ENCODE results near the gene SALL3.

The SALL3 gene

DNA sequence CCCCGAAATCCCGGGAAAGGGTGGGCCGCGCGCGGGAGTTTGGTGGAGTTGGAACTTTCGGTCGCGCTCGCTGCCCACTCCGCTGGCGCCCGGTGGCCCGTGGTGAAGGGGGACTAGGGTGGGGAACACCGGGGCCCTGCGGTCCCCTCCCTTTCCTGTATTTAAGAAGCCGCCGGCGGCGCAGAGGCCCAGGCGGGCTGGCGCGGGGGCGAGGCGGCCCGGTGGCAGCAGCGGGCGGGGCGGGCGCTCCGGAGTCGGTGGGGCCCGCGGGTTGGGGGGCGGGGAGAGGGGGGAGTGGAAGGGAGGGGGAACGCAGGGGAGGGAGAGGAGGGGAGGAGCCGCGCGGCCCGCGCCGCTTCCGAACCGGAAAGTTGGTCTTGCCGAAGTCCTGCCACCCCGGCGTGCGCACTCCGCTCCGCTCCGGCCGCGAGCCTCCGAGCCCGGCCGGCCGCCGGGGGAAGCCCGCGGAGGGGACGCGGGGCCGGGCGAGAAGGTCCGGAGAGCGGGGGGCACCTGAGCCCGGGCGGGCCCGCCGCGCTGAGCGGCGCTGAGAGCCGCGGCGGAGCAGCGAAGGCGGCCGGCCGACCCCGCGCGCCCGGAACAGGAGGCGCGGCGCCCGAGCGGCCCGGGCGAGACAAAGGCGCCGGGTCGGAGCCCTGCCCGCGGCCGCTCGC, 425 bp upstream of the SALL3 start:
- peaks cover 10% of the 10 kb centered on the region for H3K4me1 ChIP-seq
- peak; percentile 45 to 79 for DNase-seq (ENCODE audit: low spot score in 2 of 2)
- in situ Hi-C loops (cut with MboI; ENCODE audit: low sequenced_read_pairs), result no loop called here

DNA sequence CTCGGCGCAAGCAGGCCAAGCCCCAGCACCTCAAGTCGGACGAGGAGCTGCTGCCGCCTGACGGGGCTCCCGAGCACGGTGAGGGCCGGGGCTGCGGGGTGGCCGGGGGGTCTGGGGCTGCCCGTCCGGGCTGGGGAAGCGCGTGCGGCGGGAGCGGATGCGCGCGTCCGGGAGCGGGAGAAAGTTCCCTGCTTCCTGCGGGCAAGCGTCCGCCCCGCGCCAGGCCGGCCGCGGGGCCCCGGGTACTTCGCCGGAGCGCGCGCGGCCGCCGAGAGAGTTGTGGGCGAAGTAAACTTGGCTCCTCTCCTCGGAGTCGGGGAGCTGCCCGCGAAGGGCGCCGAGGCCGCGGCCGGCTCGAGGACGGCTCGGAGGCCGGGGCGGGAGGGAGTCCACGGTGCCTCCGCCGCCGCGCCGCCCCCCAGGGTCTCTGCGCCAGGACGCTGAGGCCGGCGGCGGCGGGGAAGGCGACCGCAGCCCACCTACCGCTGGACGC, 707 bp downstream of the SALL3 start:
- no peaks in the 10 kb centered on the region; the same call in none of the 2 replicates for H3K36me3 ChIP-seq (replicated peaks)
- H3K27me3 ChIP-seq (ENCODE audit: low read depth), result no peaks in the 10 kb centered on the region
- H3K4me3 ChIP-seq, result peak overlapping the region; percentile 77
- no peak for DNase-seq (ENCODE audit: low spot score in 2 of 2)
- no peaks in the 10 kb centered on the region; the same call in 1 of the 2 replicates for H3K9me3 ChIP-seq
- in situ Hi-C loops (cut with MboI; ENCODE audit: low sequenced_read_pairs), result loop anchor here (10.0 kb wide), 1 partner anchor 316 kb away; no protein-coding TSS in a partner anchor
- H3K4me1 ChIP-seq, result peaks cover 19% of the 10 kb centered on the region

More for the DNA sequence above, 425 bp upstream of the SALL3 start:
- H3K36me3 ChIP-seq (replicated peaks), result no peaks in the 10 kb centered on the region; the same call in 1 of the 2 replicates
- H3K27me3 ChIP-seq (ENCODE audit: low read depth), result no peaks in the 10 kb centered on the region
- peak overlapping the region; percentile 17 for H3K4me3 ChIP-seq
- H3K9me3 ChIP-seq, result no peaks in the 10 kb centered on the region; the same call in 1 of the 2 replicates

DNA sequence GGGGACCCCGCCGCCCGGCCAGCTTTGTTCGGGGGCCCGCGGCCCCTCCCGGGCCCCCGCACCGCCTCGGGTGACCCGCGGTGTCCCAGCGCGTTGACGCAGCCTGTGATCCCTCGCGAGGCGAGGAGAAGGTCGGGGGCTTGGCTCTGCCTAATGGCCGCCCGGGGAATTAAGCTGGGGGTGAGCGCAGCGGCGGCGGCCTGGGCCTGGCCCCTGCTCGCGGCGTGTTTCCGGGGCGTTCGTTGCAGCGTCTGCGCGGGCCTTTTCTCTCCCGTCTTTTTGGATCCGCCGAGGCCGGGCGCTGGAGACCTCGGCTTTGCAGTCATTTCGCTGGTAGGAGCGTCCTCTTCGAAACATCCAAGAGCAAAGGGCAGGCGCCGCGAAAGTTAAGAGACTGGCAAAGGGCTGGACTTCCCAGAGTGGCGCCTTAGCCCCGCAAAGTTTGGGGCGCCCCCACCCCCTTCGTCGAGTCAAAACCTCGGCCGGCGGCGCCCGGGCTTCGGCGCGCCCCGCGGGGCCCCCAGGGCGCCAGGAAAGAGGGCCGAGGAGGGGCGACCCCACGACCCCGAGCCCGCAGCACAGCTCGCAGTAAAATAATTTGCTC, 1.3 kb downstream of the SALL3 start:
- Histone ChIP-seq H3K9me3 (no peaks in the 10 kb centered on the region; the same call in 1 of the 2 replicates), H3K4me1 (peaks cover 25% of the 10 kb centered on the region), H3K36me3 (replicated peaks) (no peaks in the 10 kb centered on the region; the same call in none of the 2 replicates), H3K27me3 (ENCODE audit: low read depth) (no peaks in the 10 kb centered on the region), H3K4me3 (peak overlapping the region; percentile 77)
- peak in 1 of 2 experiments; percentile 58 for DNase-seq (ENCODE audit: low spot score in 2 of 2)
- in situ Hi-C loops (cut with MboI; ENCODE audit: low sequenced_read_pairs), result loop anchor here (10.0 kb wide), 1 partner anchor 316 kb away; no protein-coding TSS in a partner anchor

DNA sequence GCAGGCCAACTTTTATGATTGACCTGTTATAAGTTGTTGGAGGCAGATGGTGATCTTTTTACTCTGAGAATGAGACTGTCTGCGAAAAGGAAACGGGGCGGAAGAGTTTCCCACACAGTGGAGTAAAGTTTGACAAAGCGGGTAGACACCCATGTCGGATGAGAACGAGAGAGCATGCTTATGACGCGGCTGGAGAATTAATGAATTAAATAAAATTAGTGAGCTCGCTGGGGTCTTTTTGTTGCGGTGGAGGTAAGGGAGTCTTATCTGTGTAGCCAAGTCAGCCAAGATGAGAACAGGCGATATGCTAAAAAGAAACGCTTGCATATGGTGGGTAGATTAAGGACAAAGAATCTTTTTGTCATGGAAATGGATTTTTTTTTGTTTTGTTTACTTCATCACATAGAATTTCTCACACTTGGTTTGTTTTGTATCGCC, 1.8 kb downstream of the SALL3 start:
- Histone ChIP-seq H3K4me3 (peak overlapping the region; percentile 77), H3K4me1 (peaks cover 28% of the 10 kb centered on the region), H3K9me3 (no peaks in the 10 kb centered on the region; the same call in 1 of the 2 replicates), H3K36me3 (replicated peaks) (no peaks in the 10 kb centered on the region; the same call in none of the 2 replicates), H3K27me3 (ENCODE audit: low read depth) (no peaks in the 10 kb centered on the region)
- peak; percentile 63 to 94 for DNase-seq (ENCODE audit: low spot score in 2 of 2)
- in situ Hi-C loops (cut with MboI; ENCODE audit: low sequenced_read_pairs), result loop anchor here (10.0 kb wide), 1 partner anchor 317 kb away; no protein-coding TSS in a partner anchor

DNA sequence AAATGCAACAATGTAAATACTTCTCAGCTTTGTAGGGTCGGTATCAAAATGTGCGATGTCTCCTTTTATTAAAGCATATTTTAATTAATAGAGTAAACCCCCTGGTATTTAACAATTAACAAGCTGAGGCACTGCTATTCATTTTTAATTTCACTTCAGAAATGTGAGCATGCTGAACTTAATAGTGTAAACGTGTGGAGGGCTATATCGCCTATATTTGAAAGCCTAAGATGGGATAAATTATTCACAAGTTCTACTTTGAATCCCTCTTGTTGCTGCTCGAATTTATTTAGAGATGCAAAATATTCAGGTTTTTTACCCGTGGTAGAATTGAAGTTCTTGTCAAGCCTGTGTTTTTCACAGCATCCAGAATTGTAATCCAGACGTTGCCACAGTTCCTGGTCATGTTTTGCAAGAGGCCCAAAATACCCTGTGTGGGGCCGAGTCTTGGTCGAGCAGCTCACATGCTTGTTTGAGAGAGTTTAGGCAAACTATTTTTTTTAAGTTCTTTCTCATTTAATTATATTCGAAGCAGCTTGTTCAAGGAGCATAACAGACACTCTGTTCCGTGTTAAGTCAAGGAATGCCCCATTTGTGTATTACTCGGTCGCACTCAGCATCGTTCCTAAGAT, 2.5 kb downstream of the SALL3 start:
- H3K27me3 ChIP-seq (ENCODE audit: low read depth), result no peaks in the 10 kb centered on the region
- peaks cover 35% of the 10 kb centered on the region for H3K4me1 ChIP-seq
- H3K36me3 ChIP-seq (replicated peaks), result no peaks in the 10 kb centered on the region; the same call in none of the 2 replicates
- in situ Hi-C loops (cut with MboI; ENCODE audit: low sequenced_read_pairs), result loop anchor here (10.0 kb wide), 1 partner anchor 317 kb away; no protein-coding TSS in a partner anchor
- no peaks in the 10 kb centered on the region; the same call in 1 of the 2 replicates for H3K9me3 ChIP-seq
- peak; percentile 12 to 58 for DNase-seq (ENCODE audit: low spot score in 2 of 2)
- peak overlapping the region; percentile 77 for H3K4me3 ChIP-seq

DNA sequence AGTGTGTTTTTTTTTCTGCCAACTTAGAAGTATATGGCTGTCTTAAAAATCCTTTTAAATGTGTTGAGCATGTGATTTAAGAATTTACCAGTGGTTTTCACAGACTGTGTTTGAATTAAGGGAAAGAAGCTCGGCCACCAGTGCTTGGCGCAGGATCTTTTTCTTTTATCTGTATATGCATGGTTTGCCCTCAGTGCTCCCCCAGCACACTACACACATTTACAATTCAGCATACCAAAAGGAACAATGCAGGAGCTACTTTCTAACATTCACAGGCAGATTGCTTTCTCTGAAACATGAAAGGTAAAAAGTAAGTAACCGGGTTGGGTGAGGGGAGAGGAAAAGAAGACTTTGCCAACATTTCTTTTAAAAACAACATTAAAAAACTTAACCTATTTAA, 3.9 kb downstream of the SALL3 start:
- peak; percentile 60 to 88 for DNase-seq (ENCODE audit: low spot score in 2 of 2)
- no peaks in the 10 kb centered on the region for H3K9me3 ChIP-seq
- H3K4me1 ChIP-seq, result peaks cover 49% of the 10 kb centered on the region
- no peaks in the 10 kb centered on the region for H3K27me3 ChIP-seq (ENCODE audit: low read depth)
- H3K36me3 ChIP-seq (replicated peaks), result no peaks in the 10 kb centered on the region; the same call in none of the 2 replicates
- in situ Hi-C loops (cut with MboI; ENCODE audit: low sequenced_read_pairs), result loop anchor here (10.0 kb wide), 1 partner anchor 319 kb away; no protein-coding TSS in a partner anchor
- H3K4me3 ChIP-seq, result peak overlapping the region; percentile 77

DNA sequence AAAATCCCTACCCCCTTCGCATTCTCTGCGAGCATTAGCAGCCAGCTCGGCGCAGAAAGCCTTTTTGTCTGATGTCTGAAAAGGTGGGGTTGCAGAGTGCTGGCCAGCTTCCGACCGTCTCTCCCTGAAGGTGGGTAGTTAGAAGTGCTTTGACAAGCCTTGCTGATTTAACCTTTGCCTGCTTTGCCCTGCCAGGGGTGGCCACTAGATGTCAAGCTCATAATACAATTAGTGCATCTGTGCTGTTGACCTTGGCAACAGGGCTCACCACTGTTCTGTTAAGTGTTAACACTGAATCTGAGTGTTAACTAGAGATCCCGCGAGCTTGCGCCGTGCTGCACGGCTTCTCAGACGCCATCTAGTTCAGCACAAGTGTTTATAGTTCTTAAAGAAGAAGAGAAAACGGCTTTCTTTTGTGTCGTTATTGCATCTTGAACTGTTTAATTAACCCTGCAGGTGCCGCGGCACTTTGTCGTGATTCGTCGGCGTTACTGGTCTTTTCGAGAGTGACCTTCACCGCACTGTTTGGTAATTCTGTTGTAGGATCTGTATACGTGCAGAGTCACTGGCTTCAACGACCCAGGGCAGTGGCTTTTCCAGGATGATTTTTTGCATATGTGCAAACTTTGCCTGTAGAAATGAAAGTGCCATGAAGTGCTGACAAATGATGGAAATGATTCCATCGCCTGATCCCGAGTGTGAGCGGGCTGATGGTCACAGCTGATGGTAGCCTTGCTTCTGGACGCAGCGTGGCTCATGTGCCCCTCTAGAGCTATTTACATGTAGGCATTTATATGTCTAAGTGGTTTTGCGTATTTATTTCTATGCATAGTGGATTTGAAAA, 5.5 kb downstream of the SALL3 start:
- Histone ChIP-seq H3K36me3 (replicated peaks) (no peaks in the 10 kb centered on the region; the same call in none of the 2 replicates), H3K27me3 (ENCODE audit: low read depth) (no peaks in the 10 kb centered on the region), H3K4me1 (peaks cover 63% of the 10 kb centered on the region), H3K9me3 (no peaks in the 10 kb centered on the region), H3K4me3 (peak overlapping the region; percentile 18)
- DNase-seq (ENCODE audit: low spot score in 2 of 2), result peak; percentile 63 to 76
- in situ Hi-C loops (cut with MboI; ENCODE audit: low sequenced_read_pairs), result loop anchor here (10.0 kb wide), 1 partner anchor 320 kb away; no protein-coding TSS in a partner anchor

DNA sequence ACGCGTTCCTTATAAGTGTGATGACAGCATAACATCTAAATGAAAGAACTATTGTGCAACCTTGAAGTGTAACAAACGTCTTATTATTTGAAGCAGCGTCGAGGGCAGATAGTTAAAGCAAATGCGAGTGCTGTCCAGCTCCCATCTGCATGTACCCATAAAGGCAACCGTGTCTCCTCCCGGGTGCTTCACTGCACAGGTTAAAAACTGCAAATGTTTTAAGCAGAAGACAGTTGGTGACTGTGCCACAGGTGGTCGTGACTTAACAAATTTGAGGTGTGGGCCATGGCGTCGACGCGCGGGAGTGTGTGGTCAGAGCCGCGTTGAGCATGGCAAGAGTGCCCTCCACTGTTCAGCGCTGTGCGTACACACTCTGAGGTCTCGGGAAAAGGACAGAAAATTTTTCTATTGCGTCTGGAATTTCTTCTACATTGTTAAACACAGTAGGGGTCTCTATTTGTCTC, 6.4 kb downstream of the SALL3 start:
- DNase-seq (ENCODE audit: low spot score in 2 of 2), result peak; percentile 82 to 84
- no peaks in the 10 kb centered on the region; the same call in none of the 2 replicates for H3K36me3 ChIP-seq (replicated peaks)
- no peaks in the 10 kb centered on the region for H3K9me3 ChIP-seq
- H3K4me1 ChIP-seq, result peaks cover 68% of the 10 kb centered on the region
- no peak overlapping the region for H3K4me3 ChIP-seq
- no peaks in the 10 kb centered on the region for H3K27me3 ChIP-seq (ENCODE audit: low read depth)
- in situ Hi-C loops (cut with MboI; ENCODE audit: low sequenced_read_pairs), result loop anchor here (10.0 kb wide), 1 partner anchor 321 kb away; no protein-coding TSS in a partner anchor

DNA sequence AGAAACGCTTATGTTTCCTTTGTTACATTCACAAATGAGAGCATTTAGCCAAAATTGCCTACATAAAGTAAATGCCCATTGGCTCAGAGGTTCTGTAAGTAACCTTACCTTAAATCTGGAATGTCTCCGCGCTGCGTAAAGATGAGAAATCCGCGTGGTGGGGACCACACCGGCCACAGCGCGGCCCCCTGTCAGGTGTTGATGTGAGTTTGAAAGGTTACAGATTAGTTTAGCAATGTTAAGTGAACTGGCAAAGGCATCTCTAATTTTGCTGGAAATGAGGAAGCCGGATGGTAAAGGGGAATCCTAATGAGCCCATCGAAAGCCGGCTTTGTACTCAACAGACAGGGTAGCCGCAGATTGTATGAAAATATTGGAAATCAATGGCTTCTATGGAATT, 11.8 kb downstream of the SALL3 start:
- no peak for DNase-seq (ENCODE audit: low spot score in 2 of 2)
- no peak overlapping the region for H3K4me3 ChIP-seq
- no peaks in the 10 kb centered on the region for H3K9me3 ChIP-seq
- peaks cover 40% of the 10 kb centered on the region for H3K4me1 ChIP-seq
- in situ Hi-C loops (cut with MboI; ENCODE audit: low sequenced_read_pairs), result no loop called here
- H3K36me3 ChIP-seq (replicated peaks), result peaks cover 33% of the 10 kb centered on the region
- no peaks in the 10 kb centered on the region for H3K27me3 ChIP-seq (ENCODE audit: low read depth)

DNA sequence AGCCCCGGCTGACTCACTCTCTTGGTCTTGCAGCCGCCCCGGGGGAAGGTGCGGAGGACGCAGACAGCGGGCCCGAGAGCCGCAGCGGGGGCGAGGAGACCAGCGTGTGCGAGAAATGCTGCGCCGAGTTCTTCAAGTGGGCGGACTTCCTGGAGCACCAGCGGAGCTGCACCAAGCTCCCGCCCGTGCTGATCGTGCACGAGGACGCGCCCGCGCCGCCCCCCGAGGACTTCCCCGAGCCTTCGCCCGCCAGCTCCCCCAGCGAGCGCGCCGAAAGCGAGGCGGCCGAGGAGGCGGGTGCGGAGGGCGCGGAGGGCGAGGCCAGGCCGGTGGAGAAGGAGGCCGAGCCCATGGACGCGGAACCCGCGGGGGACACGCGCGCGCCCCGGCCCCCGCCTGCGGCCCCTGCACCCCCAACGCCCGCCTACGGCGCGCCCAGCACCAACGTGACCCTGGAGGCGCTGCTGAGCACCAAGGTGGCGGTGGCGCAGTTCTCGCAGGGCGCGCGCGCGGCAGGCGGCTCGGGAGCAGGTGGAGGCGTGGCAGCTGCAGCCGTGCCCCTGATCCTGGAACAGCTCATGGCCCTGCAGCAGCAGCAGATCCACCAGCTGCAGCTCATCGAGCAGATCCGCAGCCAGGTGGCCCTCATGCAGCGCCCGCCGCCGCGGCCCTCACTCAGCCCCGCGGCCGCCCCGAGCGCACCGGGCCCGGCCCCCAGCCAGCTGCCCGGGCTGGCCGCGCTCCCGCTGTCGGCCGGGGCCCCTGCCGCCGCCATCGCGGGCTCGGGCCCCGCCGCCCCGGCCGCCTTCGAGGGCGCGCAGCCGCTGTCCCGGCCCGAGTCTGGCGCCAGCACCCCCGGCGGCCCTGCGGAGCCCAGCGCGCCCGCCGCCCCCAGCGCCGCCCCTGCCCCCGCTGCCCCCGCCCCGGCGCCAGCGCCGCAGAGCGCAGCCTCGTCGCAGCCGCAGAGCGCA, 12.7 kb downstream of the SALL3 start:
- H3K4me3 ChIP-seq, result no peak overlapping the region
- H3K36me3 ChIP-seq (replicated peaks), result peaks cover 41% of the 10 kb centered on the region
- H3K9me3 ChIP-seq, result no peaks in the 10 kb centered on the region
- no peak for DNase-seq (ENCODE audit: low spot score in 2 of 2)
- in situ Hi-C loops (cut with MboI; ENCODE audit: low sequenced_read_pairs), result no loop called here
- peaks cover 31% of the 10 kb centered on the region for H3K4me1 ChIP-seq
- no peaks in the 10 kb centered on the region for H3K27me3 ChIP-seq (ENCODE audit: low read depth)

DNA sequence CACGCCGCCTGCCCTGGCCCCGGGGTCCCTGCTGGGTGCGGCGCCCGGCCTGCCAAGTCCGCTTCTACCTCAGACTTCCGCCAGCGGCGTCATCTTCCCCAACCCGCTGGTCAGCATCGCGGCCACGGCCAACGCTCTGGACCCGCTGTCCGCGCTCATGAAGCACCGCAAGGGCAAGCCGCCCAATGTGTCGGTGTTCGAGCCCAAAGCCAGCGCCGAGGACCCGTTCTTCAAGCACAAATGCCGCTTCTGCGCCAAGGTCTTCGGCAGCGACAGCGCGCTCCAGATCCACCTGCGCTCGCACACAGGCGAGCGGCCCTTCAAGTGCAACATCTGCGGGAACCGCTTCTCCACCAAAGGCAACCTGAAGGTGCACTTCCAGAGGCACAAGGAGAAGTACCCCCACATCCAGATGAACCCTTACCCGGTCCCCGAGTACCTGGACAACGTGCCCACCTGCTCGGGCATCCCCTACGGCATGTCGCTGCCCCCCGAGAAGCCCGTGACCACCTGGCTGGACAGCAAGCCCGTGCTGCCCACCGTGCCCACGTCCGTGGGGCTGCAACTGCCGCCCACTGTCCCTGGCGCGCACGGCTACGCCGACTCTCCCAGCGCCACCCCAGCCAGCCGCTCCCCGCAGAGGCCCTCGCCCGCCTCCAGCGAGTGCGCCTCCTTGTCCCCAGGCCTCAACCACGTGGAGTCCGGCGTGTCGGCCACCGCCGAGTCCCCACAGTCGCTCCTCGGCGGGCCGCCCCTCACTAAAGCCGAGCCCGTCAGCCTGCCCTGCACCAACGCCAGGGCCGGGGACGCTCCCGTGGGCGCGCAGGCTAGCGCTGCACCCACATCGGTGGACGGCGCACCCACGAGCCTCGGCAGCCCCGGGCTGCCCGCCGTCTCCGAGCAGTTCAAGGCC, 13.7 kb downstream of the SALL3 start:
- in situ Hi-C loops (cut with MboI; ENCODE audit: low sequenced_read_pairs), result no loop called here
- DNase-seq (ENCODE audit: low spot score in 2 of 2), result no peak
- H3K9me3 ChIP-seq, result no peaks in the 10 kb centered on the region
- no peak overlapping the region for H3K4me3 ChIP-seq
- H3K36me3 ChIP-seq (replicated peaks), result peaks cover 51% of the 10 kb centered on the region
- peaks cover 22% of the 10 kb centered on the region for H3K4me1 ChIP-seq
- no peaks in the 10 kb centered on the region for H3K27me3 ChIP-seq (ENCODE audit: low read depth)
